HG03565 (cell line): Measurements from ENCODE around the gene KRTAP12-2.

Experiments used
- ATAC-seq: cut with Tn5 transposase; IDR thresholded peaks from one replicate; pipeline ENCODE4 v1.9.1; 2021; ENCODE audit warnings: mild to moderate bottlenecking, moderate library complexity; ENCODE audit not compliant: unreplicated experiment

KRTAP12-2 gene, protein sequence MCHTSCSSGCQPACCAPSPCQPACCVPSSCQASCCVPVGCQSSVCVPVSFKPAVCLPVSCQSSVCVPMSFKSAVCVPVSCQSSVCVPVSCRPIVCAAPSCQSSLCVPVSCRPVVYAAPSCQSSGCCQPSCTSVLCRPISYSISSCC

DNA sequence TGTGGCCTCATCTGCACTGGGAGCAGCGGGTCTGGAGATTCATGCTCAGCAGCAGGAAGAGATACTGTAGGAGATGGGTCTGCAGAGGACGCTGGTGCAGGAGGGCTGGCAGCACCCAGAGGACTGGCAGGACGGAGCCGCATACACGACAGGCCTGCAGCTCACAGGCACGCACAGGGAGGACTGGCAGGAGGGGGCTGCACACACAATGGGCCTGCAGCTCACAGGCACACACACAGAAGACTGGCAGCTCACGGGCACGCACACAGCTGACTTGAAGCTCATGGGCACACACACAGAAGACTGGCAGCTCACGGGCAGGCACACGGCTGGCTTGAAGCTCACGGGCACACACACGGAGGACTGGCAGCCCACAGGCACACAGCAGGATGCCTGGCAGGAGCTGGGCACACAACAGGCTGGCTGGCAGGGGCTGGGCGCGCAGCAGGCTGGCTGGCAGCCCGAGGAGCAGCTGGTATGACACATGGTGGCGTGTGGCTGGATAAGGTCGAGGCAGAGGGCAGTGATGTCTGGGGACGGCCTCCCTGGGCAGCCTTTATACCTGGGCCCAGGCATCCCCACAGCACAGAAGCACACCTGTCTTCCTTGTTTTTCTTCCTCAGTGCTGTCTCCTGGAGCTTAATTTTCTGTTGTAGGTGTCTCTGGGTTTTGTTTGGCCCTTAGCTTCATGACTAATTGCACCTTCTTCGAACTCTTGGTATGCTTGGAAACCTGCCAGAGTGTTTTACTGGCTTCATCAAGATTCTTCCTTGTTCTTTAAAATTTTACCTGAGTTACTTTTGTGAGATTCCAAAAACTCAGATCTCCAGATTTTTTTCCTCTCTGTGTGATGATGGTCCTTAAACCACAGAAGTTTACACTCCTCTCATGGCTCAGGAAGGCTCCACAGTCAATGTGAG is at the start of gene KRTAP12-2:
TSS of gene KRTAP12-2 (minus strand) at position 527 of the 920 bp plus-strand sequence. CDS start at position 486, 41 bp downstream.
- no peak for ATAC-seq

DNA sequence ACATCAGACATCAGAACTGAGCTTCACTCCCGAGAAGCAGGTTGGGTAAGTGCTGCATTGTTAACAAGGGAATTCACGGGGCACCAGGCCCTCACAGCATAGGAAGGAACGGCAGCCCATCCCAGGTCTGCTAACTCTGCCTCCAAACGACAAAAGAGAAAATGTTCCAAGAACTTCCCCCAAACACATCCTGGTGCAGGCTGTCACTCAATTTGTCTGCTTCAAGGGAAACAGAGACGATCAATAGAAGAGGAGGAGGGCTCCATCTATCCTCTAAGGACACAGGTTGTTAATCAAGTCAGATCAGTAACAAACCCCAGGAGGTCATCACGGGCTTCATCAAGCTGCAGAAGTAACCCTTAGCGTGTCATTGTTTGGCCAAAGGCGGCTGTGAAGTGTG is 48.2 kb upstream of the KRTAP12-2 start:
- ATAC-seq, result no peak

DNA sequence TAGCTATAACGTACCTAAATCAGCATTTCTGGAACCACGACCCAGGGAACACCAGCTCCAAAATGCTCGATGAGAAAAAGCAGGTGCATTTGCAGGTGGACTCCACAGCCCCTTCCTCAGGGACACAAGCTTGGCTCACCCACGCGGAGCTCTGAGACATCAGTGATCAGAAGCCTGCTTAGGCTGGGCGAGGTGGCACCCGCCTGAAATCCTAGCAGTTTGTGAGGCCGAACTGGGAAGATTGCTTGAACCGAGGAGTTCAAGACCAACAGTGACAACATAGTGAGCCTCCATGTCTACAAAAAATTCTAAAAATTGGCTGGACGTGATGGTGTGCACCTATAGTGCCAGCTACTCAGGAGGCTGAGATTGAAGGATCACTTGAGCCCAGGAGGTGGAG is 47.1 kb upstream of the KRTAP12-2 start:
- no peak for ATAC-seq

DNA sequence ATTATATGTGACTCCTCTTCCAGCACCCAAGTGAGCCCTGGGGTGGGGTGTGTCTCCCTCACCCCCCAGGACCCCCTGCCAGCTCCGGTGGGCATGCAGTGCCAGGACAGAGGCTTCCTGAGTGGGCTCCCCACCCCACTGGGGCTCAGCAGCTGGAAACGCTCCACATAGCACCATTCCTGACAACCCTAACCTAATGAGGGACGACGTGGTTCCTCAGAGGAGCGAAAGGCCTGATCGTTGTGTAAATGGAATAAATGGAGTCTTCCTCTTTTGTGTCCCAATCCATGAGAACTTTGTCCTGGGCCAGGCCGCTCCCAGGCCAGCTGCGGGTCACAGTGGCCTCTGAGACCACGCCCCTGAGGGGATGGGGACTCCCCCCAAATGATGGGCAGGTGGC is 46.4 kb upstream of the KRTAP12-2 start:
- no peak for ATAC-seq

DNA sequence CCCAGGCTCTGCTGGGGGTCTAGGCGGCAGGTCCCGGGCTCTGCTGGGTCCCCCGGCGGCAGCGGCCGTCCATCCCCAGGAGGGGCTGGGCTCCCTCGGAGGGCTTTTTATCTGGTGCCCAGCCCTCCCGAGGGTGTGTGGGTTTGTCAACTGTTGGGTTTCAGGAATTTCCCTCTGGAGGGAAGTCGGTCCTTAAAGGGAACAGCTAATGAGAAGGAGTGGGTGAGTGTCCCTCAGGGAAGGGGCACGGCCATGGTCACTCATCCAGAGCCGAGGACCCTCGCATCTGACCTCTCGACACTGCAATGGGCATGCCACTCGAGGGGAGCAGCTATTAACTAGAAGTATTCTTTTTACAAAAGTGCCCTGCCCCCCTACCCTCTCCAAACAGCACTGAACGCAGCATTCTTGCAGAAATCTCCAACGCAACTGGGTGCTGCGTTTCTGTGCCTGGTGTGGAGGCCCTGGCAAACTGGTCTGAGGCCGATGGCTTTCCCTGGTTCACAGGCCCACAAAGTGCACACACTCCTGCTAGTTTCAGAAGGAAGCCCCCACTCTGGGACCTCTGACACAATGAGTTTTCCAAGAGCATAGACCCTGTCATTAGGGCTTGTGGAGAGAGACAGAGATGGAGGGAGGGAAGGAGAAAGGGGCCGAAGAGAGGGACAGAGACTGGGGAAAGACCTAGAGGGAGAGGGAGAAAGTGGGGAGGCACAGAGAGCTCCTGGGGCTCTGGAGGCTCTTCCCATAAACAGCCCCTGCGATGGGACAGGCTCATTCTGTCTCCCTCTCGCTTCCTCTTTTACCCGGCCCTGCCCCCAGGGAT is 45.7 kb upstream of the KRTAP12-2 start:
- no peak for ATAC-seq

DNA sequence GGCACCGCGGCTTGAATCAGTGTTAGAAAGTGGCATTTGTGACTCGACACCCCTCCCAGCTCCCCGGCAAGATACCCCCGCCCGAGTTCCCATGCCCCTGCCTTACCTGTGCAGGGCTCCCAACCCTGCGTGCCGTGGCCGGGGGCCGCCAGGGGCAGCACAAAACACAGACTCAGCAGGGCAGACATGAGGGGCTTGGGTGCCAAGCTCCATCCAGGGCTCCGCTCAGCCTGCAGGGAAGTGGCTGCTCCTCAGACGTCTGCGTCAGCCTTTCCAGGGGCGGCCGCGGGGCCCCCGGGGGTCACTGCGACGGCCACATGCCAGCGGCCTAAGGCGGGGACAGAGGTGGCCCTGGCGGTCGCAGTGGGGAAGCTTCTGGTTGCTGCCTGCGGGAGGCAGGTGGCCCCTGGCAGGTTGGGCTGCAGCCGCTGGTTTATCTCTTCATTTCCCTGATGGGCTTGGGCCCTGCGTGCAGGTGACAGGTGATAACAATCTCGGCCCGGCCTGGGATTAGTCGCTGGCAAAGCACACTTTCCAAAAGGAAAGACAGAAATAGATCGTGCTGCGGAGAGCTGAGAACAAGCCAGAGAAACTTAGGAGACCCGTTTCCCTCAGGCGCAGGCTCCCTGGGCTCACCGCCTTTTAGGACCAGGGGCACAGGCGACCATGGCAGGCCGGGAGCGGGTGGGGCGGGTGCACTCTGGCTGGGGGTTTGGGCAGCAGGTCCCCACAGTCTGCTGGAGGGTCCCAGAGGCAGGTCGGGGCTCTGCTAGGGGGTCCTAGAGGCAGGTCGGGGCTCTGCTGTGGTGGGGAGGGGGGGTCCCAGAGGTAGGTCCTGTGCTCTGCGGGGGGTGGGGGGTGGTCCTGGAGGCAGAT is 44.8 kb upstream of the KRTAP12-2 start, which contains the start of gene TSPEAR:
TSS of gene TSPEAR (minus strand) at position 246 of the 876 bp plus-strand sequence. CDS start at position 188, 58 bp downstream.
- no peak for ATAC-seq

DNA sequence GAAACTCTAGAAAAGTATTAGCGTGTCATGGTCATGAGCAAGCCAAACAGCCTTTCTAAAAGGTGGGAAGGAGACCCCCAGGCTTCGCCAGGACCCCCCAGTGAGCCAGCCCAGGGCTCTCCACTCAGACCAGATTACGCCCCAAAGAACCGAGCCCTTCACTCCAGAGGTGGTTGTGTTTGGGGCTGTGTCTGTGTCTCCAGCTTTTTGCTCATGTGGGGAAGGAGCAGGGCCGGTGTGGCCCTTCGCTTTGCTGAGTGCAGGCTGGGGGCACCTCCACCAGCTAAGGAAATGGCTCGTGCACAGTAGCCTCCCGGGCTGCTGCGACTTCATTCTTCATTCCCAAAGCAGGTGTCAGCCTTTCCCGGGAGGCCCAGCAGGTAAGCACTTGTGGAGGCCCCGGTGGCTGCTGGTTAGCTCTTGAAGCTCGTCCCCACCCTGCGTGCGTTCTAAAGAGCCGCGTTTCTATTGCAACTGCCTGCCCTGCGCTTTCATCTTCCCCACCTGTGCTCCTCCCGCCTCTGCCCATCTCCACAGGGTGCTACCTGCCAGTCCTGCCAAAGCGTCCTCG is 44.1 kb upstream of the KRTAP12-2 start:
- ATAC-seq, result no peak

DNA sequence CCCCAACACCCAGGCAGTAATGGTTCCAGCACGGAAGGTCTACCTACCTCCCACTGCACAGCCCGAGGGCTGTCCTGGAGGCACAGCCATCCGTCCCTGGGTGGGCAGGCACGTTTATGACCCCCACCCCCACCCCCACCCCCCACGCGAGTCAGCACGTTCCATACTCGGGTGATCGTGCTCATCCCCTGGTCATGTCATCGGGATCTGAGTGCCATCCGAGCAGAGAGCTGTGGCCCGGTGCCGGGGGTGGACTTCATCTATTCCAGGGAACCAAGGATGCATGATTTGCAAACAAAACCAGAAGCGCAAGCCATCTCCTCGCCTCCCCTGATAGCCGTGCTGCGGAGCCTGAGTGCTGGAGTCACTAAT is 43.6 kb upstream of the KRTAP12-2 start:
- ATAC-seq, result no peak

DNA sequence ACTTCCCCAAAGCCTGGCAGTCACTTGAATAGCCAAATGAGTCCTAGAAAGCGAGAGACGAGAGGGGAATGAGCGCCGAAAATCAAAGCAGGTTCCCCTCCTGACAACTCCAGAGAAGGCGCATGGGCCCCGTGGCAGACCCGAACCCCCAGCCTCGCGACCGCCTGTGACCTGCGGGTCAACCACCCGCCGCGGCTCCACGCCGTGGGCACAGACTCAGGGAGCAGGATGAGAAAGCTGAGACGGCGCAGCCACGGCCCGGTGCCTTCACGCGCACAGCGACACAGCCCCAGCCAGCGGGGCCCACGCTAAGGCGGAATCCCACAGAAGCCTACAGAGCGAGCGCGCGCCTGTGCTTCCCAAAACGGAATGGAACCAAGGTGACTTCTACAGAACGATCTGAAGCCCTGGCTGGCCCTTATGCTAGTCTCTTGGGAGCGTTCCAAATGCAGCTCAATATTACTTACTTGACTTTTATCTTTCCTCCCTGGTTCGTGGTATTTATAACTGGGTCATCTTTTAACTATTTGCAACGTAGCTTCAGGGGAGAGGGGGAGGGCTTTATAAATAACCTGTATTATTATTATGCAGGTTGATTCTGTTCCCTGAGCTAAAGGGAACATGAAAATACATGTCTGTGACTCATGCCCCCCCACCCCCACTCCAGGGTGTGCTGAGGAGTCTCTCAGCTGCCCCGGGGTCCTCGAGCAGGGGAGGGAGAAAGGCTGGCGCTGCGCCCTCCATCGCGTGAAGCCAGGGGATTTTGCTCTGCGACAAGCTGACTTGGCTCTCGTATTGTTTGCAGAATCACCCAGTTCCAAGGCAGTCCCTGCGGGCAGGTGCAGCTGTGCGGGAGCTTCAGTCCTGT is 42.9 kb upstream of the KRTAP12-2 start:
- no peak for ATAC-seq

DNA sequence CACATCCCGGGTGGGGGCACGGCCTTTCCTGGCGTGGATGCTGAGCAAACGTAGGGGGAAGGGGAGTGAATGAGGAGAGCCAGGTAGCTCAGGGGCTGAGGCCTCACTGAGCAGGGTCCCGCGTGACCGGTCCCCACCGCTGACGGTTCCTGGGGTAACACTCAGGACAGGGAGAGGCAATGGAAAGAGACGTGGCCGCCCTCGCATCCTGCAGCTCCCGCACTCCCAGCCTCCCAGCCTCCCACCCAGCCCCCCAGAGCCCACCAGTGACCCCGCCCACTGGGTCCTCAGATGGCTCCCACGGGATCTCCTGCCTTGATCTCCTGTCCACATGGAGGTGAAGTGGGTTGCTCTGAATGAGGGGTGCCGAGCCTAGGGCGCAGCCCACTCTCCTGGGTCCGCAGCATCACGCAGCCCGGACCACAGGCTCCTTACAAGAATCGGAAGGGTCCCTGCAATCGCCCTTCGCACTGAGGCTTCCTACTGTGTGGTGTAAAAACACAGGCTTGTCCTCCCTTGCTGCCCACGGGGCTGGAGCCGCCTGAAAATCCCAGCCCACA is 42.2 kb upstream of the KRTAP12-2 start:
- ATAC-seq, result no peak

DNA sequence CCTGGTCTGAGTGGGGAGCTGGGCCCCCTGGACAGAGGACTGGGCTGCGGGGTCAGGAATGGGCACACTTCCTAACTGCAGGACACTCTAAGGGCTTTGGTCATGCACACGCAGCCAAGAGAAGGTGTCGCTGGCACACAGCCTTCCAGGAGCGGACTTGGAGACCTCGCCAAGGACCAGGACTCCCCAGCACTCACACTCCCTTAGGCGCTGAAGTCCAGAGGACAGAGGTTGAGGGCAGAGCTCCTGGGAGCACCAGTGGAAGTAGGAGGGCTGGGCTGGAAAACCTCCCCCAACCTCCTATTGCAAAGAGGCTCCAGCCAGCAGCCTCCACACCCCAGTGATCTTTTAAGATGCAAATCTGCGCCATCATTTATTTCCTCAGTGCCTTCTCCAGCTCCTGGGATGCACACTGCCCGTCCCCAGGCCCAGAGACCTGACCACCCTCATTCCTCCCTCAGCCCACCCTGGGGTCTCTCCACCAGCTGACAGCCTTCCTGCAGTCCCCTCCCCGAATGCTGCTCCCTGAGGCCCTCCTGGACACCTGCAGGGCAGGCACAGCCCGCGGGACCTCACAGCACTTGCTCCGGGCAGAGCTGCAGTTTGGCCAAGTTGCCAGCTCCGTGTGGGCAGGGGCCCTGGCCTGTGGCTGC is 41.6 kb upstream of the KRTAP12-2 start:
- ATAC-seq, result no peak

DNA sequence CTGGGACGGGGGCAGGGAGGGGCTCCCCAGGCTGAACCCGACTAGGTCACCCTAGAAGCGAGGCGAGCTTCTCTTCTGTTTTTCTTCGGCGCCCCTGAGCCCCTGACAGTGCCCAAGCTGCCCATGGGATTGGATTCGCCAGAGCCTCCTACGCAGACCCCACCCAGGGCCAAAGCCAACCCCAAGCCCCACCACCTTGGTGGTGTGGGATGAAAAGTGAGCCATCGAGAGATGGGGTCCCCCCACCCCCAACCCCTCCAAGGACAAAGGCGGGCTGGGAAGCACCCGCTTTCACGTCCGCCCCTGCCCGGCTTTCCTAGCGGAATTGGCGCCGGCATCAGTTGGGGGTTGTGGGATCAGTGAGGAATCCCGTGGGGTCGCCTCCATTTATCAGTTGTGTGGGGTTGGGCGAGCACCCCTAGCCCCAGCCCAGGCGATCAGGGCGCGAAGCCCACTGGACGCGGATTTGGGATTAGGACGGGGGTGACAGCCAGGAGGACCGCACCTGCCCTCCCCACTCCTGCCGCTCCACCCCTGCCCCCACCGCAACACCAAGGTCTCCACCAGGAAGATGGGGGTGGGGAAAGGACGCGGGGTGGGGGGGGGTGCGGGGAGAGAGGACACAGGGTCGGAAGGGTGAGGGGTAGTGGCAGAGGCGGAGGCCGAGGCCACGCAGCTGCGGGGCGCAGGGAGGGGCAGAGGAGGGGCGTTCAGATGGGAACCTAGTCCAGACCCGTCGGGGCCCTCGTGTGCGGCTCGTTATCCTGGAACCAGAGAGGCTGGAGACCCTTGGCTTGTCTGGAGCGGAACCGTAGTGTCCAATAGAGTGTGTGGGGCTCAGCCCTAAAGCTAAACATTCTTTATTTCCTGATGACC is 40.2 kb upstream of the KRTAP12-2 start:
- ATAC-seq, result no peak

DNA sequence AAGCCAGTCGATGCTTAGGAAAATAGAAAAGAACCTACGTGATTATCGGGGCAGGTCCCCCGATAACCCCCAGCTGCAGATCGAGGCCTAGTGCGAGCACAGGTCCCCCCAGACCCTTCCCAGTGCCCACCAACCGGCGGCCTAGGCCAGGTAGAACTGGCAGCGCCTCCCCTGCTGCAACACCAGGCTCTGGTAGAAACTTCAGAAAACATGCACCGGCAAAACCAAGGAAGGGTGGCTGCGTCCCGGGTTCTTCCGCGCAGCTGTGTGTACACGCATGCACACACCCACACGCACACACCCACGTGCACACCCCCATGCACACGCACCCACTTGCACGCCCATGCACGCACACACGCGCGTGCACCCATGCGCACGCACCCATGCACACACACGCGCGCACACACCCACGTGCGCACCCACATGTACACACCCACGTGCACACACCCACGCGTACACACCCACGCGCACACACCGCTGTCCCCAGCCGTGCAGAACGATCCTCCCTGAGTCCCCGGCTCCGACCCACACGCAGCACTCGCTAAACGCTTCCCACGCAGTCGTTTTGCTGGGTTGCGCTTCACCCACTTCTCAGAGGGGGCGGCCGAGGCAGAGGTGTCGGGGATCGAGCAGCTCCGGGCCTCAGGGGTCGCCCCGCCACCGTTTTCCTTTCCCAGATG is 39.4 kb upstream of the KRTAP12-2 start:
- no peak for ATAC-seq

DNA sequence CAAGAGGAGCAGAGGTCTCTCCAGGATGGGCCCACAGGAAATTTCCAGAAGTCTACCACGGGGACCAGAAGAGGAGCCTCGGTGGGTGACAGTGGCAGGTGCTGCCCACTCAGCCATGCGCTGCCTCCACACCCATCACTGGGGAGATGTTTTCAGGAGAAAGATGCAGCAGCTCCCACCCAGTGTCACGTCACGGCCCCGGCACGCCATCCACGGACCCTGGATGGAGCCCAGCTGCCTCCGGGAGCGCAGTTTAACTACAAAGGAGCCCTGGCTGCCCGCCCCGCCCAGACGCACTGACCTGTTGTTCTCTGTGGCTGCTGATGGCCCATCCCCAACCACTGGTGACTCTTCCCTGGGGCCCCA is 37.9 kb upstream of the KRTAP12-2 start:
- no peak for ATAC-seq

DNA sequence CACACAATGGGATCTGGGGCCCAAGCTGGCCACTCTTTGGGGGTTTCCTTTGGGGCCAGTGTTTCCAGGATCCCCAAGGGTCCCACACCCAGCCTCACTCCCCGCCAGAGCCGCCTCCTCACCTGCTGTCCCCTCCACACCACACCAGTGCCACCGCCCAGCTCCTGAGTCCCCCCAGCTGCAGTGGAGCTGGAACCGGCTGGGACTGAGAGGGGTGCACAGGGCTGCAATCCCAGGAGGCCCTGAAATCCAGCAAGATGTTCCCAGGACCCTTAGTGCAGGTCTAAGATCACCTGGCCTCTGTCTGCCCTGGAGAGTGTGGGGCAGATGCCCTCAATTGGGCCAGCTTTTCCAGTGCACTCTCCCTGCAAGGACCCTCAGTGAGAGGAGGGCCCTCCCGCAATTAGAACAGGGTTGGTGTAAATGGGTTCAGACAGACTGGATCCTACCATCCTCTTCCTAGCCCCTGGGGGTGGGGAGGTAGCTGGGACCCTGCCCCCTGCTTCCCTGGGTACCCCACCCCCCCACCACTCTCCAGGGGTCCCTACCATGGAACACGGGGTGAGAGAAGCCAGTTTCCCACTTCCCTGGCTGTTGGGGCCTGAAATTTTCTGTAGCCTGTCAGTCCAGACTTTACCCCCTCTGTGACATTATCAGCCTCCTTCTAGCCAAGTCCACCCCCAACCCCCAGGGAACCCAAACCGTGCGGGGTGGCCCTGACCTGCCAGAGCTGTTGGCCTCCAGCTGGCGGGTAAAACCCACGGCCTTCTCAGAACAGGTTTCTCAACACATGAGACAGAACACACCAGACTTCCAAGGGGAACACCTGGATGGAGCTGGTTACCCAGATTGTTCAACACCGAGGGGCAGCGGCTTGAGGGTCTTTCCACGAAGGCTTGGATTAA is 37.3 kb upstream of the KRTAP12-2 start:
- ATAC-seq, result no peak
